HCT116 (cell line): Measurements from ENCODE around the gene DDAH1. TPM values are rescaled to one million over a fixed set of nuclear protein-coding genes. Genes with fewer than 3 reads are reported as not detected.

Experiments
- ATAC-seq: fragments of 200-7000 bp; cut with Tn5 transposase; 2 replicates; pipeline ENCODE4 v1.9.1; 2020; ENCODE audit warnings: mild to moderate bottlenecking, moderate library complexity
- BruUV-seq: library from RNA; stranded (reverse); fragments of 400-500 nt; replicated peaks from 2 replicates; lab custom pipeline; 2021; lab: Mats Ljungman, UMichigan
- CTCF ChIA-PET: fragments of 300-600 bp; sonication (Branson Sonifier 250); formaldehyde crosslinking; loops from one replicate; lab custom pipeline; 2021; ENCODE audit warnings: antibody characterized with exemption; lab: Charles Lee
- POLR2A ChIA-PET: fragments of 300-600, 350-600 bp; sonication (Branson Sonifier 250); formaldehyde crosslinking; loops from one replicate; lab custom pipeline; 2021; ENCODE audit warnings: antibody characterized with exemption; lab: Charles Lee
- RAD21 ChIA-PET, 2 experiments: fragments of 300-600 bp; sonication (Branson Sonifier 250); formaldehyde crosslinking; loops; one replicate each; lab custom pipeline; 2023; ENCODE audit warnings: low total read pairs in 2 of 2; ENCODE audit not compliant: uncharacterized antibody in 2 of 2, unreplicated experiment in 2 of 2, low non-redundant PET in 1 of 2; lab: Charles Lee
- DNase-seq: peaks from one replicate; pipeline ENCODE4 v3.0.0-alpha.2; 2010; ENCODE audit warnings: low read depth, low spot score
- H2AFZ ChIP-seq: fragments of 200-600 bp; shearing (Covaris generic), sonication (generic); 2 replicates; pipeline ENCODE4 v1.6.1; 2017; ENCODE audit warnings: low read depth, mixed run types, mixed read lengths, antibody characterized with exemption, low read length; ENCODE audit not compliant: poor library complexity, severe bottlenecking
- H3K27ac ChIP-seq: 2 replicates; pipeline ENCODE4 v1.5.1; 2012; ENCODE audit warnings: low read depth, low read length
- H3K27me3 ChIP-seq: fragments of 200-600 bp; sonication (generic); 2 replicates; pipeline ENCODE4 v1.6.1; 2016; ENCODE audit warnings: mixed run types, low read length, mixed read lengths; ENCODE audit not compliant: insufficient read depth
- H3K36me3 ChIP-seq, 2 experiments: fragments of 200-500 bp in 1 of 2; fragments of 200-600 bp in 1 of 2; sonication (Bioruptor generic) in 1 of 2; sonication (generic) in 1 of 2; 2 replicates each; pipeline versions ENCODE4 v1.5.1 to v1.6.1; 2014 to 2016; ENCODE audit warnings: low read length in 2 of 2, inconsistent platforms in 1 of 2, mixed read lengths in 1 of 2, mixed run types in 1 of 2; ENCODE audit not compliant: insufficient read depth in 2 of 2, control insufficient read depth in 1 of 2
- H3K4me1 ChIP-seq, 2 experiments: fragments of 200-600 bp in 1 of 2; sonication (generic) in 1 of 2; 2 replicates each; pipeline versions ENCODE4 v1.5.1 to v1.6.1; 2012 to 2017; ENCODE audit warnings: low read length in 2 of 2, inconsistent platforms in 1 of 2, mild to moderate bottlenecking in 1 of 2, mixed read lengths in 1 of 2, mixed run types in 1 of 2, moderate library complexity in 1 of 2; ENCODE audit not compliant: insufficient read depth in 2 of 2, control insufficient read depth in 1 of 2
- H3K4me2 ChIP-seq: fragments of 200-600 bp; sonication (generic); 2 replicates; pipeline ENCODE4 v1.6.1; 2017; ENCODE audit warnings: mixed run types, low read length, mixed read lengths
- H3K4me3 ChIP-seq, 2 experiments: fragments of 200-600 bp in 1 of 2; sonication (generic) in 1 of 2; replicated peaks in 1 of 2; 2 replicates each; pipeline ENCODE4 v1.5.1; 2011 to 2016; ENCODE audit warnings: low read length in 2 of 2, control low read depth in 1 of 2, low read depth in 1 of 2, mild to moderate bottlenecking in 1 of 2, mixed read lengths in 1 of 2, mixed run types in 1 of 2
- H3K79me2 ChIP-seq: fragments of 200-600 bp; sonication (generic); 2 replicates; pipeline ENCODE4 v1.6.1; 2017; ENCODE audit warnings: mild to moderate bottlenecking, mixed run types, low read length, moderate library complexity, mixed read lengths; ENCODE audit not compliant: insufficient read depth
- H3K9ac ChIP-seq: fragments of 200-600 bp; sonication (generic); 2 replicates; pipeline ENCODE4 v1.6.1; 2016; ENCODE audit warnings: low read length, mixed read lengths
- H3K9me2 ChIP-seq: fragments of 200-600 bp; sonication (generic), shearing (Covaris generic); 2 replicates; pipeline ENCODE4 v1.6.1; 2017; ENCODE audit warnings: mixed run types, mild to moderate bottlenecking, moderate library complexity; ENCODE audit not compliant: insufficient read depth
- H3K9me3 ChIP-seq, 2 experiments: fragments of 200-500 bp in 1 of 2; fragments of 200-600 bp in 1 of 2; sonication (Bioruptor generic) in 1 of 2; sonication (generic) in 1 of 2; 2 replicates each; pipeline ENCODE4 v1.6.1; 2014 to 2017; ENCODE audit warnings: low read length in 2 of 2, mixed read lengths in 2 of 2, inconsistent platforms in 1 of 2, low read depth in 1 of 2, mild to moderate bottlenecking in 1 of 2, mixed run types in 1 of 2, moderate library complexity in 1 of 2; ENCODE audit not compliant: control insufficient read depth in 1 of 2, insufficient read depth in 1 of 2
- H4K20me1 ChIP-seq: fragments of 200-600 bp; sonication (generic), shearing (Covaris generic); 2 replicates; pipeline ENCODE4 v1.6.1; 2017; ENCODE audit warnings: mixed run types, mild to moderate bottlenecking, moderate library complexity; ENCODE audit not compliant: insufficient read depth
- CBX3 ChIP-seq: IDR thresholded peaks from 2 replicates; pipeline ENCODE4 v1.6.1; 2012; ENCODE audit warnings: low read depth
- CEBPB ChIP-seq: IDR thresholded peaks from 2 replicates; pipeline ENCODE4 v1.6.1; 2012; ENCODE audit warnings: low read depth
- EGR1 ChIP-seq: IDR thresholded peaks from 2 replicates; pipeline ENCODE4 v1.6.1; 2012; ENCODE audit warnings: low read depth
- ELF1 ChIP-seq: IDR thresholded peaks from 2 replicates; pipeline ENCODE4 v1.6.1; 2012; ENCODE audit warnings: low read depth, borderline replicate concordance
- EZH2 ChIP-seq: fragments of 200-600 bp; sonication (generic); IDR thresholded peaks from 2 replicates; pipeline ENCODE4 v1.6.1; 2017; ENCODE audit warnings: antibody characterized with exemption, mixed run types
- EZH2phosphoT487 ChIP-seq: fragments of 200-600 bp; IDR thresholded peaks from 2 replicates; pipeline ENCODE4 v1.6.1; 2018; ENCODE audit warnings: antibody characterized with exemption, borderline replicate concordance
- FOSL1 ChIP-seq: IDR thresholded peaks from 2 replicates; pipeline ENCODE4 v1.6.1; 2012; ENCODE audit warnings: low read depth
- JUND ChIP-seq: IDR thresholded peaks from 2 replicates; pipeline ENCODE4 v1.6.1; 2012
- POLR2A ChIP-seq: IDR thresholded peaks from 2 replicates; pipeline ENCODE4 v1.7.0; 2011; ENCODE audit warnings: borderline replicate concordance; ENCODE audit not compliant: insufficient read depth, insufficient read length; ENCODE audit errors: extremely low read depth
- RAD21 ChIP-seq: IDR thresholded peaks from 2 replicates; pipeline ENCODE4 v1.6.1; 2012; ENCODE audit warnings: low read depth, mild to moderate bottlenecking
- REST ChIP-seq: IDR thresholded peaks from 2 replicates; pipeline ENCODE4 v1.6.1; 2012; ENCODE audit warnings: low read depth
- SIN3A ChIP-seq: IDR thresholded peaks from 2 replicates; pipeline ENCODE4 v1.6.1; 2012; ENCODE audit warnings: low read depth
- SP1 ChIP-seq: IDR thresholded peaks from 2 replicates; pipeline ENCODE4 v1.6.1; 2012; ENCODE audit warnings: low read depth
- SRF ChIP-seq: IDR thresholded peaks from 2 replicates; pipeline ENCODE4 v1.6.1; 2012; ENCODE audit warnings: low read depth
- TCF7L2 ChIP-seq: IDR thresholded peaks from 2 replicates; pipeline ENCODE4 v1.7.0; 2011; ENCODE audit warnings: borderline replicate concordance, inconsistent platforms; ENCODE audit not compliant: insufficient read depth, insufficient read length; ENCODE audit errors: extremely low read depth
- YY1 ChIP-seq: IDR thresholded peaks from 2 replicates; pipeline ENCODE4 v1.6.1; 2011; ENCODE audit warnings: low read length, low read depth, moderate library complexity, mild to moderate bottlenecking; ENCODE audit not compliant: insufficient replicate concordance; ENCODE audit errors: extremely low read depth
- ZNF274 ChIP-seq: fragments of 200-500 bp; sonication (Bioruptor generic); IDR thresholded peaks from 2 replicates; pipeline ENCODE4 v1.6.1; 2014; ENCODE audit warnings: mild to moderate bottlenecking, low read depth, low read length, inconsistent platforms
- intact Hi-C: fragments of 100-400 bp; cut with micrococcal nuclease; formaldehyde crosslinking; loops from 2 replicates; pipeline ENCODE4 v1.10.0; 2022
- total RNA-seq: library from RNA; stranded (reverse); gene quantifications from one replicate; pipeline ENCODE4 v1.2.1, GENCODE V29; 2021; ENCODE audit not compliant: unreplicated experiment
- TF ChIP-seq, protein P1 (sequence below): IDR thresholded peaks from 2 replicates; pipeline ENCODE4 v1.6.1; 2012
- TF ChIP-seq, protein P2 (sequence below), 3 experiments: fragments of 200-600 bp in 1 of 3; sonication (generic) in 1 of 3; IDR thresholded peaks in 2 of 3; conservative IDR thresholded peaks in 1 of 3; 2 replicates each; pipeline ENCODE4 v1.5.1; 2012 to 2017; ENCODE audit warnings: low read depth in 2 of 3, low read length in 2 of 3, antibody characterized with exemption in 1 of 3, borderline replicate concordance in 1 of 3, control low read depth in 1 of 3, mild to moderate bottlenecking in 1 of 3, mixed read lengths in 1 of 3, mixed run types in 1 of 3, moderate library complexity in 1 of 3; ENCODE audit not compliant: insufficient read depth in 1 of 3
- TF ChIP-seq, protein P3 (sequence below): IDR thresholded peaks from 2 replicates; pipeline ENCODE4 v1.6.1; 2012

Gene DDAH1
- total RNA-seq, 1 experiment from 2014 or later = 16.6 TPM

DNA sequence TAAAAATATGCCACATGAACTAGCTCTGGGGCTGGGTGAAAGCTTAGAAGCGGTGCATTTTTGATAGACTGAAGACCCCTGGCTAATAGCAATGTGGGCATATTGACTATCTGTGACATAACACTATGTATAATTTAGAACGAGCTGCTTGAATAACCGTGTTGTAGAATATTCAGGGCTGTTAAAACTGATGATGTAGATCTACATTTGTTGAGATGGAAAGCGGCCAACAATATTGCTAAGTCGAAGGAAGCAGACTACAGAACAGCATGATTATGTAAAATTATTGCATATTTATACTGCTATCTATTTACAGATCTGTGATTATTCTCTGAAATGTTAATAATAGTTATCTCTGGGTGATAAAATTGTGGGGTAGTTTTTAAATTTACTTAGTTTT is 147.4 kb downstream of the DDAH1 start:
- H3K9me3 ChIP-seq = no peaks in the 10 kb centered on the region
- no peaks in the 10 kb centered on the region for H3K79me2 ChIP-seq
- no peaks in the 10 kb centered on the region for H3K36me3 ChIP-seq
- ATAC-seq (no peak), DNase-seq (no peak)
- H3K9me2 ChIP-seq = no peaks in the 10 kb centered on the region
- peaks cover 21 to 54% of the 10 kb centered on the region in 2 experiments for H3K4me1 ChIP-seq
- no peak overlapping the region for H3K9ac ChIP-seq
- TF ChIP-seq ELF1 = no peak
- TF ChIP-seq EGR1 = no peak
- no peak for TF ChIP-seq CBX3
- no peak for TF ChIP-seq RAD21
- no peak for TF ChIP-seq FOSL1
- no peak for TF ChIP-seq EZH2phosphoT487
- TF ChIP-seq SP1 = no peak
- TF ChIP-seq, protein P1, sequence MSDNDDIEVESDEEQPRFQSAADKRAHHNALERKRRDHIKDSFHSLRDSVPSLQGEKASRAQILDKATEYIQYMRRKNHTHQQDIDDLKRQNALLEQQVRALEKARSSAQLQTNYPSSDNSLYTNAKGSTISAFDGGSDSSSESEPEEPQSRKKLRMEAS = no peak
- TF ChIP-seq, protein P2, sequence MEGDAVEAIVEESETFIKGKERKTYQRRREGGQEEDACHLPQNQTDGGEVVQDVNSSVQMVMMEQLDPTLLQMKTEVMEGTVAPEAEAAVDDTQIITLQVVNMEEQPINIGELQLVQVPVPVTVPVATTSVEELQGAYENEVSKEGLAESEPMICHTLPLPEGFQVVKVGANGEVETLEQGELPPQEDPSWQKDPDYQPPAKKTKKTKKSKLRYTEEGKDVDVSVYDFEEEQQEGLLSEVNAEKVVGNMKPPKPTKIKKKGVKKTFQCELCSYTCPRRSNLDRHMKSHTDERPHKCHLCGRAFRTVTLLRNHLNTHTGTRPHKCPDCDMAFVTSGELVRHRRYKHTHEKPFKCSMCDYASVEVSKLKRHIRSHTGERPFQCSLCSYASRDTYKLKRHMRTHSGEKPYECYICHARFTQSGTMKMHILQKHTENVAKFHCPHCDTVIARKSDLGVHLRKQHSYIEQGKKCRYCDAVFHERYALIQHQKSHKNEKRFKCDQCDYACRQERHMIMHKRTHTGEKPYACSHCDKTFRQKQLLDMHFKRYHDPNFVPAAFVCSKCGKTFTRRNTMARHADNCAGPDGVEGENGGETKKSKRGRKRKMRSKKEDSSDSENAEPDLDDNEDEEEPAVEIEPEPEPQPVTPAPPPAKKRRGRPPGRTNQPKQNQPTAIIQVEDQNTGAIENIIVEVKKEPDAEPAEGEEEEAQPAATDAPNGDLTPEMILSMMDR (IDR thresholded peaks at IDR 0.05 in 2 of 3, conservative IDR thresholded peaks at IDR 0.05 in 1 of 3; ENCODE audit: borderline replicate concordance in 1 of 3, insufficient read depth in 1 of 3, low read depth in 2 of 3, low read length in 2 of 3) = no peak
- no peak for TF ChIP-seq JUND
- no peak for TF ChIP-seq ZNF274
- no peak for TF ChIP-seq TCF7L2
- TF ChIP-seq YY1 = no peak
- no peak for TF ChIP-seq SRF
- TF ChIP-seq, protein P3, sequence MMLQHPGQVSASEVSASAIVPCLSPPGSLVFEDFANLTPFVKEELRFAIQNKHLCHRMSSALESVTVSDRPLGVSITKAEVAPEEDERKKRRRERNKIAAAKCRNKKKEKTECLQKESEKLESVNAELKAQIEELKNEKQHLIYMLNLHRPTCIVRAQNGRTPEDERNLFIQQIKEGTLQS = no peak
- TF ChIP-seq CEBPB = no peak
- TF ChIP-seq SIN3A = no peak
- no peak for TF ChIP-seq EZH2
- no peak for TF ChIP-seq REST
- no peak for TF ChIP-seq POLR2A
- TF ChIP-seq, all 23 proteins: peak for 0
- ChIA-PET POLR2A (interaction anchor here (0.5 kb wide), 1 partner anchor 306 kb away, joined by 3 read pairs; no protein-coding TSS in a partner anchor), CTCF (no interaction called here), RAD21 (no interaction called here)
- Histone ChIP-seq H3K27ac (no peak overlapping the region), H3K4me3 (no peak overlapping the region), H4K20me1 (no peaks in the 10 kb centered on the region), H3K27me3 (no peaks in the 10 kb centered on the region), H2AFZ (no peak overlapping the region), H3K4me2 (no peak overlapping the region)
- no TSS peak for BruUV-seq
- intact Hi-C loops = no loop called here
